Retinal pigment epithelial cell (primary cell): ENCODE data around the gene EIF2B5.
A peak's percentile ranks its signal among the peaks of the same experiment; 100 is the strongest.

Experiments
- DNase-seq: peaks from one replicate; pipeline ENCODE4 v3.0.0-alpha.2; 2010; ENCODE audit warnings: low read depth
- H3K4me3 ChIP-seq: 2 replicates; pipeline ENCODE4 v1.5.1; 2011; ENCODE audit warnings: mild to moderate bottlenecking, low read length, control low read depth, moderate library complexity
- TF ChIP-seq, protein P1 (sequence below): conservative IDR thresholded peaks from 2 replicates; pipeline ENCODE4 v1.5.1; 2011; ENCODE audit warnings: low read depth, low read length, control low read depth, inconsistent platforms

Gene EIF2B5

DNA sequence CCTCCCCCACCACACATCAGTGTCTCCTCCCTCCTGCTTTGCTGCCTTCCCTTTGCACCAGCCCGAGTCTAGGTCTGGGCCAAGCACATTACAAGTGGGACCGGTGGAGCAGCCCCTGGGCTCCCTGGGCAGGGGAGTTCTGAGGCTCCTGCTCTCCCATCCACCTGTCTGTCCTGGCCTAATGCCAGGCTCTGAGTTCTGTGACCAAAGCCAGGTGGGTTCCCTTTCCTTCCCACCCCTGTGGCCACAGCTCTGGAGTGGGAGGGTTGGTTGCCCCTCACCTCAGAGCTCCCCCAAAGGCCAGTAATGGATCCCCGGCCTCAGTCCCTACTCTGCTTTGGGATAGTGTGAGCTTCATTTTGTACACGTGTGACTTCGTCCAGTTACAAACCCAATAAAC is 48.5 kb downstream of the EIF2B5 start:
- no peak for DNase-seq
- no peak overlapping the region for H3K4me3 ChIP-seq
- TF ChIP-seq, protein P1, sequence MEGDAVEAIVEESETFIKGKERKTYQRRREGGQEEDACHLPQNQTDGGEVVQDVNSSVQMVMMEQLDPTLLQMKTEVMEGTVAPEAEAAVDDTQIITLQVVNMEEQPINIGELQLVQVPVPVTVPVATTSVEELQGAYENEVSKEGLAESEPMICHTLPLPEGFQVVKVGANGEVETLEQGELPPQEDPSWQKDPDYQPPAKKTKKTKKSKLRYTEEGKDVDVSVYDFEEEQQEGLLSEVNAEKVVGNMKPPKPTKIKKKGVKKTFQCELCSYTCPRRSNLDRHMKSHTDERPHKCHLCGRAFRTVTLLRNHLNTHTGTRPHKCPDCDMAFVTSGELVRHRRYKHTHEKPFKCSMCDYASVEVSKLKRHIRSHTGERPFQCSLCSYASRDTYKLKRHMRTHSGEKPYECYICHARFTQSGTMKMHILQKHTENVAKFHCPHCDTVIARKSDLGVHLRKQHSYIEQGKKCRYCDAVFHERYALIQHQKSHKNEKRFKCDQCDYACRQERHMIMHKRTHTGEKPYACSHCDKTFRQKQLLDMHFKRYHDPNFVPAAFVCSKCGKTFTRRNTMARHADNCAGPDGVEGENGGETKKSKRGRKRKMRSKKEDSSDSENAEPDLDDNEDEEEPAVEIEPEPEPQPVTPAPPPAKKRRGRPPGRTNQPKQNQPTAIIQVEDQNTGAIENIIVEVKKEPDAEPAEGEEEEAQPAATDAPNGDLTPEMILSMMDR = no peak

DNA sequence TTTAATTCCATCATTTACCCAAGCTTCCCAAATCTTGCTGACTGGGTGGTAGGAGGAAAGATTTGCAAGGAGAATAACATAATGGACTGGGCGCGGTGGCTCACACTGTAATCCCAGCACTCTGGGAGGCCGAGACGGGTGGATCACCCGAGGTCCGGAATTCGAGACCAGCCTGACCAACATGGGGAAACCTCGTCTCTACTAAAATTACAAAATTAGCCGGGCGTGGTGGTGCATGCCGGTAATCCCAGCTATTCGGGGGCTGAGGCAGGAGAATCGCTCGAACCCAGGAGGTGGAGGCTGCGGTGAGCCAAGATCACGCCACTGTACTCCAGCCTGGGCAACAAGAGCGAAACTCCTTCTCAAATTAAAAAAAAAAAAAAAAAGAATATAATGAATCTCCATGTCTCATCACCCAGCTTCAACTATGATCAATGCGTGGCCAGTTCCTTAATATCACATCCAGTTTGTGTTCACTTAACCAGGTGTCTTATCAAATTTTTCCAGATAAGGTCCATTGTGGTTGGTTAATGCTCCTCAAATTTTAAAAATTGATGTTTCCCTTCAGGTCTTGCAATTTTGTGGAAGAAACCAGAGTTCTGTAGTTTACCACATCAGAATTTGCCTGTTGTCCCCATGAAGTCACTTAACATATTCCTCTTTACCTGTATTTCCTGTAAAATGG is 49.5 kb downstream of the EIF2B5 start:
- H3K4me3 ChIP-seq = no peak overlapping the region
- DNase-seq = no peak
- TF ChIP-seq, protein P1 = no peak

DNA sequence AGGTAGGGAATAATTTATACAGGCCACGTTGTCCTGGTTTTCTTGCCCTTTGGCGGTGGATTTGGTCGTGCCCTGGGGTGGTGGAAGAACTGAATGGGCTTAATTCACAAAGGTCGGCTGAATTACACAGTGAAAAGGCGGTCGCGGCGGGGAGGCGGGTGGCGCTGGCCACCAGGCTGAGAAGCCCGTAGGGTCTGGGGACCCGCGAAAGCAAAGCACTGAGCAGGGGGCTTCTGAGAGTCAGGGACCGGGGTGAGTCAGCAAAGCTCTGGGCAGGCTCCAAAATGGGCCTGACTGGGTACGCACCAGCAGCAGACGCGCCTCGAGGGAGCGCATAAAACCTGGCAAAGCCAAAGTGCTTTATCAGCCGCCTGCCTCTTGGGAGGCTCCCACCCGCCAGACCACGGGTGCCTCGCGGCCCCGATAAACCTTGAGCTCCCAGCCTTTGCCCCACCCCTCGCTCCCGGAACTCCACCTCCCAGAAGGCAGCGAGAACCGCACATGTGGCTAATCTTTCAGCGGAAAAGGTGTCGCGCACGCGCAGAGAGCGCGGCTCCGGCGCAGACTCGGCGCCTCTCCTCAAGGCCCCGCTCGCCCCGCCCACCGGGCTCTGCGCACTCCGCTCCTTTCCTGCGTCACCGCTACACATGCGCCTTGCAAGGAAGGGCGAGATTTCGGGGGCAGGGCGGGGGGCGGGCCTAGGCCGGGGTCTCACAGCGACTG is 50.5 kb downstream of the EIF2B5 start:
- TF ChIP-seq, protein P1 = no peak
- H3K4me3 ChIP-seq = peak overlapping the region; percentile 99
- peak; percentile 95 for DNase-seq

DNA sequence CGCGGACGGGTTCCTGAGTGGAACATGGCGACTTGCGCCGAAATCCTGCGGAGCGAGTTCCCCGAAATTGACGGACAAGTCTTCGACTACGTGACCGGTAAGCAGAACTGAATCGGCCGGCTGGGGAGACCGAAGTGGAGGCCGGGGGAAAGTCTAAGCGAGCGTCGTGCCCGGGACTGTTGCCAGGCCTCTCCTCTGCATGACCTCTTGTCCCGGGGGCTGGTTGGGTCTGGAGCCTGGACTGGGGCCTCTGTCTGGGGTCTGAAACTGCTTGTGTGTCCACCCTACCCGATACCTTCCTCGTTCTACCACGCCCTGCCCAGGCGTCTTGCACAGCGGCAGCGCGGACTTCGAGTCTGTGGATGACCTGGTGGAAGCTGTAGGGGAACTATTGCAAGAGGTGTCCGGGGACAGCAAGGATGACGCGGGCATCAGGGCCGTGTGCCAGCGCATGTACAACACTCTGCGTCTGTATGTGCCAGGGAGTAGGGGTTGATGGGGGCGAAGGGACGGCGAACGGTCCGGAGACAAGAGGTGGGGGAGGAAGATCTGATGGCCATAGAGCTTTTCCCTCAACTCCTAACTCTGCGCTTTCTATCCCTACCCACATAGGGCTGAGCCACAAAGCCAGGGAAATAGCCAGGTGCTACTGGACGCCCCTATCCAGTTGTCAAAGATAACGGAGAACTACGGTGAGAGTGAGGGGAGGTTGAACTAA is 51.2 kb downstream of the EIF2B5 start, which contains the start of gene ABCF3:
ABCF3 (plus strand) TSS at position 16 of the 718 bp plus-strand sequence; CDS start at position 25, 9 bp downstream.
- DNase-seq = no peak
- TF ChIP-seq, protein P1 = no peak
- H3K4me3 ChIP-seq = peak within 1 kb of the TSS; percentile 99

- no peak for DNase-seq
- TF ChIP-seq, protein P1 = no peak
- peak overlapping the region; percentile 99 for H3K4me3 ChIP-seq
Observed at GRCh38 chr3:184186902-184187207, 51.7 kb downstream of the EIF2B5 start.

DNA sequence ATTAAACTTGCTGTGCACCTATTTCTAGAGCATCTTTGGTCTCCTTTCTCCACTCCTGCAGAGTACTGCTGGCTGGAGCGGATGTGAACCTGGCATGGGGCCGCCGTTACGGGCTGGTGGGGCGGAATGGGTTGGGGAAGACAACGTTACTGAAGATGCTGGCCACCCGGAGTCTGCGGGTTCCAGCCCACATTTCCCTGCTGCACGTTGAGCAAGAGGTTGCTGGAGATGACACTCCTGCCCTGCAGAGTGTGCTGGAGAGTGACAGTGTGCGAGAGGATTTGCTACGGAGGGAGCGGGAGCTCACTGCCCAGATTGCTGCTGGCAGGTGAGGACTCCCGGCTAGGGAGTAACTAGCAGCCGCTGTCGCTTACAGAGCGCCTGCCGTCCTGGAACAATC is 52.9 kb downstream of the EIF2B5 start:
- no peak for DNase-seq
- no peak overlapping the region for H3K4me3 ChIP-seq
- TF ChIP-seq, protein P1 = no peak
